ENCODE measurements around the gene SPHK1. TPM values are rescaled to one million over a fixed set of nuclear protein-coding genes. Genes with fewer than 3 reads are reported as not detected.

SPHK1 gene
- total RNA-seq, 1 donor from 2014 or later, result 13.9 TPM

DNA sequence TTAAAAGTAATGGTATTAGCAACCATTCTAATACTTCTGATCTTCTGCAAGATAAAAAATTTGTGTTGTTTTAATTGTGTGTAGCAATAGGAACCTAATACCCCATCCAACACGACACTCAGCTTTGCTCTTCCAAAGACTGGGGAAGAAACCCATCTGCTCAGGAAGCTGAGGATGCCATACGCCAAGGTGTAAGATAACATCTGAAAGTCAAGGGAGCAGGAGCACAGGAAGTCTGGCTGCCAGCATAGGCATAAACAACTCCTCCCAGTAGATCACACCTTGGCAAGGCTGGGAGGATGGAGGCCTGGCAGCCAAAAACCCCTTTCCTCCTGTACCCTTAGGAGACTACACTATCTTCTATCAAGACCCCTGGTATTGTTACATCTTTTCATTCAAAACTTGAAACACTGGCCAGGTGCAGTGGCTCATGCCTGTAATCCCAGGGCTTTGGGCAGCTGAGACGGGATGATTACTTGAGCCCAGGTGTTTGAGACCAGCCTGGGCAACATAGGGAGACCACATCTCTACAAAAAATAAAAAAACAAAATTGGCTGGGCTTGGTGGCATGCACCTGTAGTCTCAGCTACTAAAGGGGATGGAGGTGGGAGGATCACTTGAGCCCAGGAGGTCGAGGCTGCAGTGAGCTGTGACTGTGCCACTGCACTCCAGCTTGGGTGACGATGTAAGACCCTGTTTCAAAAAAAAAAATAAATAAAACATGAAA, 5.7 kb upstream of the SPHK1 start:
- Mint-ChIP-seq H3K36me3 (ENCODE audit: insufficient read depth) (no peaks in the 10 kb centered on the region), H3K27ac (no peak overlapping the region), H3K4me1 (ENCODE audit: low read depth) (peaks cover 22% of the 10 kb centered on the region), H3K9me3 (ENCODE audit: low read depth) (no peaks in the 10 kb centered on the region), H3K27me3 (peaks cover 14% of the 10 kb centered on the region), H3K4me3 (ENCODE audit: low read depth) (no peak overlapping the region)
- TF ChIP-seq, protein P1, sequence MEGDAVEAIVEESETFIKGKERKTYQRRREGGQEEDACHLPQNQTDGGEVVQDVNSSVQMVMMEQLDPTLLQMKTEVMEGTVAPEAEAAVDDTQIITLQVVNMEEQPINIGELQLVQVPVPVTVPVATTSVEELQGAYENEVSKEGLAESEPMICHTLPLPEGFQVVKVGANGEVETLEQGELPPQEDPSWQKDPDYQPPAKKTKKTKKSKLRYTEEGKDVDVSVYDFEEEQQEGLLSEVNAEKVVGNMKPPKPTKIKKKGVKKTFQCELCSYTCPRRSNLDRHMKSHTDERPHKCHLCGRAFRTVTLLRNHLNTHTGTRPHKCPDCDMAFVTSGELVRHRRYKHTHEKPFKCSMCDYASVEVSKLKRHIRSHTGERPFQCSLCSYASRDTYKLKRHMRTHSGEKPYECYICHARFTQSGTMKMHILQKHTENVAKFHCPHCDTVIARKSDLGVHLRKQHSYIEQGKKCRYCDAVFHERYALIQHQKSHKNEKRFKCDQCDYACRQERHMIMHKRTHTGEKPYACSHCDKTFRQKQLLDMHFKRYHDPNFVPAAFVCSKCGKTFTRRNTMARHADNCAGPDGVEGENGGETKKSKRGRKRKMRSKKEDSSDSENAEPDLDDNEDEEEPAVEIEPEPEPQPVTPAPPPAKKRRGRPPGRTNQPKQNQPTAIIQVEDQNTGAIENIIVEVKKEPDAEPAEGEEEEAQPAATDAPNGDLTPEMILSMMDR (IDR thresholded peaks at IDR 0.05; ENCODE audit: unreplicated experiment), result no peak
- no peak for DNase-seq (ENCODE audit: low spot score, unreplicated experiment)

DNA sequence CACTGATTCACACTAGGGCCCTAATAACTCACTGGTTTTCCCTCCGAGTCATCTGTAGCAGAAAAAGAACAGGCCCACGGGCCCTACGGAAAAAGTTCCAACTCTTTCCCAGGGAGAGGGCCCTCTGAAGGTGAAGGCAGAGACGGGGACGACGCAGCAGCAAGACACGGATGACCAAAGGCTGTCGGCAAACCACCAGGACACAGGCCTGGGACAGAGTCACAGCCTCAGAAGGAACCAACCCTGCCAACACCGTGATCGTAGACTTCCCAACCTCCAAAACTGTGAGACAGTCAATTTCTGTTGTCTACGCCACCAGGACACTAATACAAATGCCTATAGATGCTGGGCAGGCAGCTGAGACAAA, 5.2 kb upstream of the SPHK1 start:
- peaks cover 22% of the 10 kb centered on the region for H3K4me1 Mint-ChIP-seq (ENCODE audit: low read depth)
- no peaks in the 10 kb centered on the region for H3K36me3 Mint-ChIP-seq (ENCODE audit: insufficient read depth)
- DNase-seq (ENCODE audit: low spot score, unreplicated experiment), result no peak
- peaks cover 16% of the 10 kb centered on the region for H3K27me3 Mint-ChIP-seq
- TF ChIP-seq, protein P1 (IDR thresholded peaks at IDR 0.05; ENCODE audit: unreplicated experiment), result no peak
- H3K27ac Mint-ChIP-seq, result no peak overlapping the region
- H3K9me3 Mint-ChIP-seq (ENCODE audit: low read depth), result no peaks in the 10 kb centered on the region
- no peak overlapping the region for H3K4me3 Mint-ChIP-seq (ENCODE audit: low read depth)

- no peaks in the 10 kb centered on the region for H3K36me3 Mint-ChIP-seq (ENCODE audit: insufficient read depth)
- no peaks in the 10 kb centered on the region for H3K9me3 Mint-ChIP-seq (ENCODE audit: low read depth)
- DNase-seq (ENCODE audit: low spot score, unreplicated experiment), result no peak
- H3K27ac Mint-ChIP-seq, result no peak overlapping the region
- H3K27me3 Mint-ChIP-seq, result peaks cover 16% of the 10 kb centered on the region
- peaks cover 22% of the 10 kb centered on the region for H3K4me1 Mint-ChIP-seq (ENCODE audit: low read depth)
- no peak overlapping the region for H3K4me3 Mint-ChIP-seq (ENCODE audit: low read depth)
- TF ChIP-seq, protein P1 (IDR thresholded peaks at IDR 0.05; ENCODE audit: unreplicated experiment), result no peak
Measured at GRCh38 chr17:76379646-76380376, 4.6 kb upstream of the SPHK1 start.

GRCh38 chr17:76381633-76382350, 2.6 kb upstream of the SPHK1 start:
- TF ChIP-seq, protein P1 (IDR thresholded peaks at IDR 0.05; ENCODE audit: unreplicated experiment), result no peak
- no peak for DNase-seq (ENCODE audit: low spot score, unreplicated experiment)
- peaks cover 25% of the 10 kb centered on the region for H3K27me3 Mint-ChIP-seq
- peak overlapping the region; percentile 88 for H3K4me3 Mint-ChIP-seq (ENCODE audit: low read depth)
- H3K9me3 Mint-ChIP-seq (ENCODE audit: low read depth), result no peaks in the 10 kb centered on the region
- no peaks in the 10 kb centered on the region for H3K36me3 Mint-ChIP-seq (ENCODE audit: insufficient read depth)
- H3K27ac Mint-ChIP-seq, result peak overlapping the region; percentile 93
- peaks cover 12% of the 10 kb centered on the region for H3K4me1 Mint-ChIP-seq (ENCODE audit: low read depth)

GRCh38 chr17:76382351-76382802, 2.0 kb upstream of the SPHK1 start:
- Mint-ChIP-seq H3K27ac (peak overlapping the region; percentile 95), H3K4me3 (ENCODE audit: low read depth) (peak overlapping the region; percentile 88), H3K9me3 (ENCODE audit: low read depth) (no peaks in the 10 kb centered on the region)

More at GRCh38 chr17:76382351-76382802, 2.0 kb upstream of the SPHK1 start:
- peak; percentile 47 for DNase-seq (ENCODE audit: low spot score, unreplicated experiment)
- H3K27me3 Mint-ChIP-seq, result peaks cover 23% of the 10 kb centered on the region
- no peaks in the 10 kb centered on the region for H3K36me3 Mint-ChIP-seq (ENCODE audit: insufficient read depth)
- TF ChIP-seq, protein P1 (IDR thresholded peaks at IDR 0.05; ENCODE audit: unreplicated experiment), result no peak
- peaks cover 12% of the 10 kb centered on the region for H3K4me1 Mint-ChIP-seq (ENCODE audit: low read depth)

All from progenitor cell of endocrine pancreas (in vitro differentiated cells).